ENCODE data around the gene EHBP1.

GRCh38 chr2:62857139-62857931, 151.8 kb downstream of the EHBP1 start:
- TF ChIP-seq CTCF (IDR thresholded peaks at IDR 0.05; ENCODE audit: low read length) (no peak), EZH2 (IDR thresholded peaks at IDR 0.05; ENCODE audit: borderline replicate concordance, low read length) (no peak)
